SKM-1 treated with dmso at 0.1 percent for 144 hours (cell line): ENCODE measurements around the gene EIF4EBP3.

Experiments used
- DNase-seq: peaks from one replicate; lab custom pipeline; 2025; ENCODE audit not compliant: unreplicated experiment; lab: John Stamatoyannopoulos, UW

Gene EIF4EBP3

GRCh38 chr5:140547508-140548299 is at the start of gene EIF4EBP3:
Gene EIF4EBP3, plus strand, starts transcription at chr5:140547662. Its CDS starts 76 bp downstream, at chr5:140547738.
- peak; percentile 92 for DNase-seq

DNA sequence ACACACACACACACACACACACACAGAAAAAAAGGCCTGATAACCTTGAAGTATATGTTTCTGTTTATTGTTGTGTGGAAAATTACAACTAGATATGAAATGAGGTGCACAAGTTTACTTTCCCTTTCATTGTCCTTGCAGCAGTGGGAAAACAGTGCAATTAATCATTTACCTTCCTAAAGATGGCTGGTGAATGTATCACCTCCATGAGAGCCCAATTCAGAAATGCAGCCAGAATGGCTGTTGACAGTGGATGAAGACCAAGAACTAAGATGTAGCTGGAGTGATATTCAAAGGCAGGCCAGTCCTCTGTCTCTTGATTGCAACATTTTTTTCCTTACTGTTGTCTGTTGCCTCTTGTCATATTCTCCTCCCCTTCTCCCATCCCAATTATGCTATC is 49.6 kb upstream of the EIF4EBP3 start:
- DNase-seq = no peak

DNA sequence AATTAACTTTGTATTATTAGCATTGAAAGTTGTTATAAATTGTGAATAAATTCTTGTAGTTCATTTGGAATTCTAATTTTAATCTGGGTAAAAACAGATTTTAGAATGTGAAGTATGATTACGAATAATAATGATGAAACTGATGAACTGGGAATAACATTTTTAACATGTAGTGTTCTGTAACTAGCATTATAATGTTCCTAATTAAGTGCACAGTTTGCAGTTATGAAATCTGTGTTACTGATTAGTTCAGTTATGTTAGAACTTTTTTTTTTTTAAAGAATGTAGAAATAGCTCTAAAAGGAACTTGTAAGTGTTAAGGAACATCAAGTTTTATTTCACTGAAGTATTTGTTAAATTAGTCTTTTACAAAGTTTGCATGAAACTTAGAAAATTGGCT is 48.9 kb upstream of the EIF4EBP3 start:
- no peak for DNase-seq

DNA sequence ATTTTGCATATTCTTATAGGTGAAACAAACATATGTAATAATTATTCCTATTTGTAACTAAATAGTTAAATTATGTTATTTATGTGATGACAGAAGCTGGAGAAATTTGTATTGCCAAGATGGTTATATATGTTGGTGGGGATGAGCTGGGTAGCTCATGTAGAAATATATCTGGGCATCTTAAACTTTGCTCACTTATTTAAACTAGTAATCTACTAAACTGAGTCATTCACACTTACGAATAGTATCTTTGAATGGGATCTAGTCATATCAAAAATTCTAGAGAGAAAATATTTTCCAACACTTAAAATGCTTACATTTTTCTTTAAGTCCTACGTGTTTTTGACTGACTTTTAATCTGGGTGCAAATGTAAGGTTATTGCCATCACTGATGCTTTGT is 44.6 kb upstream of the EIF4EBP3 start:
- no peak for DNase-seq

GRCh38 chr5:140509898-140510297 is 37.6 kb upstream of the EIF4EBP3 start:
- DNase-seq = no peak

DNA sequence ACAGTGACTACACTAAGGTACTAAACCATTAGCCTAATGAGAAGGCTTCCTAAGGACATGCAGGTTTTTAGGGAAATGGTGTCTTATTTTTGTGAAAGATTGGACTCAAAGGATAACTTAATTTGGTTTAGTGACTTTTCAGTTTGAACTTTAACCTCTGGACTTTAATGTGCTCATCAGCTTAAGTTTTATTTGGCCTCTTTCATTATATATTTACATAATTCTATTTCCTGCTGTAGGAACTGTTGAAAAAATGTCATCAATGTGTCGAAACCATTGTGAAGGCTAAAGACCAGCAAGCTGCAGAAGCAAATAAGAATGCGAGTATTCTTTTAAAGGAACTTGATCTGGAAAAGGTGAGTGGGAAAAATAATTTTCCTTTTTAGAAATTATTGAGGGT is 34.3 kb upstream of the EIF4EBP3 start:
- DNase-seq = no peak

DNA sequence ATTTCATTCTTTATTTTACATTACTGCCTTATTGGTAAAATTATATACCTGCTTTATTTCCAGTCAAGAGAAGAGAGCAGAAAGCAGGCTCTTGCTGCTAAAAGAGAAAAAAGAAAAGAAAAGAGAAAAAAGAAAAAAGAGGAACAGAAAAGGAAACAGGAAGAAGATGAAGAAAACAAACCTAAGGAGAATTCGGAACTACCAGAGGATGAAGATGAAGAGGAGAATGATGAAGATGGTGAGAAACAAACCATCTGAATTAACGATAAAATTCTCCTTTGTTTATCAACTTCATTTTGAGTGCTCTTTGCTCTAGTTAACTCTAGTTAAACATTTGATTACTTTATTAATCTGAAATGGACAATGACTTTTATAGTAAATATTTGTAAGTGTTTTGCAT is 23.5 kb upstream of the EIF4EBP3 start:
- no peak for DNase-seq

GRCh38 chr5:140540227-140540626 is 7.2 kb upstream of the EIF4EBP3 start:
- no peak for DNase-seq

DNA sequence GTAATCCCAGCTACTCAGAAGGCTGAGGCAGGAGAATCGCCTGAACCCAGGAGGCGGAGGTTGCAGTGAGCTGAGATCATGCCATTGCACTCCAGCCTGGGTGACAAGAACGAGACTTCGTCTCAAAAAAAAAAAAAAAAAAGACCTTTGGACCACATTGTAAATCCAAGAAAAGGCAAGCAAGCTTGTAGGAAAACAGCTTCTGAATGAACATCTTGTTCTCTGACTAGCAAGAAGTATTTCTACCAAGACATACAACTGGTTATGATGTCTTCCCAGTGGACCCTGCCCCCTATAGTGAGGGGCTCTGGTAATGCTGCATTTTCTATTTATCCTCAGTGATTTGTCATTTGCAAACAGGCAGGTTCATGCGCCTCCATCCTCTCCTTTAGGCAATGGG is 4.5 kb upstream of the EIF4EBP3 start:
- no peak for DNase-seq

DNA sequence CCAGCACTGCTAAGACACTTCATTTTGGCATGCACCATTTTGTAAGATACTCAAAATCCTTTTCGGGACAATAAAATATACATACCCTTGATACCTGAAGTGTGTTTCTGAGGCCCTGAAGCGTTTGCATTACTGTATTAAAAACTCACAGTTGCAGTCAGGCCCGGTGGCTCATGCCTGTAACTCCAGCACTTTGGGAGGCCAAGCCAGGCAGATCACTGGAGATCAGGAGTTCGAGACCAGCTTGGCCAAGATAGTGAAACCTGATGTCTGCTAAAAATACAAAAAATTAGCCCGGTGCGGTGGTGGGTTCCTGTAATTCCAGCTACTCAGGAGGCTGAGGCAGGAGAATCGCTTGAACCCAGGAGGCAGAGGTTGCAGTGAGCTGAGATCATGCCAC is 2.5 kb upstream of the EIF4EBP3 start:
- DNase-seq = no peak

- DNase-seq = no peak
Observed at GRCh38 chr5:140545606-140546005, 1.9 kb upstream of the EIF4EBP3 start.

GRCh38 chr5:140546851-140547507 is 483 bp upstream of the EIF4EBP3 start:
- DNase-seq = no peak

- no peak for DNase-seq
Observed at GRCh38 chr5:140548300-140548688, 832 bp downstream of the EIF4EBP3 start.

- no peak for DNase-seq
Observed at GRCh38 chr5:140548791-140549190, 1.3 kb downstream of the EIF4EBP3 start.

GRCh38 chr5:140549237-140550144 is 2.0 kb downstream of the EIF4EBP3 start:
- peak; percentile 51 for DNase-seq

GRCh38 chr5:140550147-140551079 is 3.0 kb downstream of the EIF4EBP3 start:
- DNase-seq = no peak

DNA sequence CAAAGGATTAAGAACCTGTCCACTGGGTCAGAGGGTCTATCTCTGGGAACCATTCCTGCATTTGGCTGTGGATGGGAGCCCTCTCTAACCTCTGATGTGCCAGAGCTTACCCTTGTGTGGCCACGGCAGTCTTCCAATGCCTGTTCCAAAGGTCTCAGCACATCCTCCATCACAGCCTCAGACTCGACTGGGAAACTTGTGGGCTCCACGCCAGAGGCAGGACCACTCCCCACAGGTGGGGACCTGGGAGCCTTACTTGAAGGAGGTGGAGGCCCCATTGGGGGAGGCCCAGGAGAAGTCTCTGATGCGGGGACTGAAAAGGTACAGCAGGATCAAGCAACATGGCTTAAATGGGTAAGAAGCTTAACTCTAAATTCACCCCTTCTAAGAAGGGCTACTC is 4.4 kb downstream of the EIF4EBP3 start:
- DNase-seq = no peak

DNA sequence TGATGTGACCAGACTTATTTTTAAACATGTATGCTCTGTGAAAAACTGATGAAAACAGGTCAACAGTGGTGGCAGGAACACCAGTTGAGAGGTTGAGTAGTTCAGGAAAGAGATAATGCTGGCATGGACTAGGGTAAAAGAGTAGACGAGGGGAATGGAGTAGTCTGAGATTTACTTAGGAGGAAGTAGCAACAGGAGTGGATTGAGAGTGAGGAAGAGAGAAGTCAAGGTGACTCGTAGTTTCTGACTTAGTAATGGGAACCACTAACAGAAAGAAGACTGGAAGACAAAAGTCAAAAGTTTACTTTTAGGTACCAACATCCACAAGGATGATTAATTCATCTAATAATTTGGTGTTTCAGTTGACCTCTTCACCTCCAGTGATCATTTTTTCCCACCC is 6.2 kb downstream of the EIF4EBP3 start:
- DNase-seq = peak; percentile 35

DNA sequence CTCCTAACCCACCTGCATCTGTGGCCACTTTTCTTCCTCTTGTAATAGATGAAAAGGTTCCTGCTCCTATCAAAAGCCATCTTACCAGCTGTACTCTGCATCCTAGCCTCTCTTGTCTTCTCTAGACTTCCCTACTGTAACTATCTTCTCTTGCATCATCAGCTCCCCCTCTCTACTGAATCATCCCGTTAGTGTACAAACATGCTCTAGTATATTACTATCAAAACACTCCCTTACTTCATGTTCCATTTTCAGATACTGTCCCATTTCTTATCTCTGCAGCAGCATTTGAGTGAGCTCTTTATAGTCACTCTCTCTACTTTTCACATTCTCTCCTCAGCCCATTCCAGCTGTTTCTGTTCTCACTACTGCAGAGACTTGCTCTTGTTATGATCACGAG is 7.0 kb downstream of the EIF4EBP3 start:
- DNase-seq = no peak

GRCh38 chr5:140555747-140556312 is 8.4 kb downstream of the EIF4EBP3 start:
- DNase-seq = no peak
